OCI-LY1 (cell line): ENCODE data around the gene RPL23.

Source experiments
- H2AFZ ChIP-seq: fragments of 200-600 bp; sonication (generic), shearing (Covaris generic); 2 replicates; pipeline ENCODE4 v1.6.0; 2014; ENCODE audit warnings: antibody characterized with exemption, mild to moderate bottlenecking, low read length
- H3F3A ChIP-seq: fragments of 200-600 bp; sonication (generic), shearing (Covaris generic); 2 replicates; pipeline ENCODE4 v1.6.0; 2014; ENCODE audit warnings: mild to moderate bottlenecking, antibody characterized with exemption, low read length, moderate library complexity; ENCODE audit not compliant: insufficient read depth
- H3K27ac ChIP-seq: fragments of 200-600 bp; sonication (generic); 2 replicates; pipeline ENCODE4 v1.5.1; 2014; ENCODE audit warnings: low read length, mixed run types, mild to moderate bottlenecking, low read depth; ENCODE audit not compliant: poor library complexity, severe bottlenecking
- H3K27me3 ChIP-seq: fragments of 200-600 bp; sonication (generic); 2 replicates; pipeline ENCODE4 v1.6.0; 2014; ENCODE audit warnings: antibody characterized with exemption, mild to moderate bottlenecking, low read length, moderate library complexity; ENCODE audit not compliant: insufficient read depth
- H3K36me3 ChIP-seq: fragments of 200-600 bp; sonication (generic); 2 replicates; pipeline ENCODE4 v1.6.1; 2014; ENCODE audit warnings: mild to moderate bottlenecking, antibody characterized with exemption, low read length, moderate library complexity, mixed read lengths; ENCODE audit not compliant: insufficient read depth
- H3K4me1 ChIP-seq: fragments of 200-600 bp; sonication (generic); 2 replicates; pipeline ENCODE4 v1.5.1; 2014; ENCODE audit warnings: mild to moderate bottlenecking, low read length, moderate library complexity; ENCODE audit not compliant: insufficient read depth, severe bottlenecking
- H3K4me2 ChIP-seq: fragments of 200-600 bp; sonication (generic), shearing (Covaris generic); 2 replicates; pipeline ENCODE4 v1.6.1; 2014; ENCODE audit warnings: low read length
- H3K4me3 ChIP-seq: fragments of 200-600 bp; sonication (generic); 2 replicates; pipeline ENCODE4 v1.5.1; 2014; ENCODE audit warnings: low read length, low read depth, mild to moderate bottlenecking, mixed read lengths; ENCODE audit not compliant: poor library complexity, severe bottlenecking
- H3K79me2 ChIP-seq: fragments of 200-600 bp; shearing (Covaris generic); 2 replicates; pipeline ENCODE4 v1.6.1; 2016; ENCODE audit warnings: mixed run types, low read length, mixed read lengths; ENCODE audit not compliant: insufficient read depth
- H3K9ac ChIP-seq: fragments of 200-600 bp; sonication (generic), shearing (Covaris generic); 2 replicates; pipeline ENCODE4 v1.6.1; 2014; ENCODE audit warnings: mild to moderate bottlenecking, low read length, mixed read lengths
- H3K9me2 ChIP-seq: fragments of 200-600 bp; sonication (generic), shearing (Covaris generic); 2 replicates; pipeline ENCODE4 v1.6.1; 2014; ENCODE audit warnings: low read depth, mild to moderate bottlenecking, low read length, mixed read lengths
- H3K9me3 ChIP-seq: fragments of 200-600 bp; shearing (Covaris generic); 2 replicates; pipeline ENCODE4 v1.6.1; 2014; ENCODE audit warnings: low read length, mixed read lengths
- H4K20me1 ChIP-seq: fragments of 200-600 bp; sonication (generic), shearing (Covaris generic); 2 replicates; pipeline ENCODE4 v1.6.0; 2016; ENCODE audit warnings: mild to moderate bottlenecking, low read length; ENCODE audit not compliant: insufficient read depth
- EZH2 ChIP-seq: fragments of 200-600 bp; sonication (generic), shearing (Covaris generic); IDR thresholded peaks from 2 replicates; pipeline ENCODE4 v1.8.0; 2017; ENCODE audit warnings: borderline replicate concordance, mixed run types, mild to moderate bottlenecking, antibody characterized with exemption, low read length, moderate library complexity, mixed read lengths
- TF ChIP-seq, protein P1 (sequence below): fragments of 200-600 bp; sonication (generic), shearing (Covaris generic); IDR thresholded peaks from 2 replicates; pipeline ENCODE4 v1.5.1; 2017; ENCODE audit warnings: mild to moderate bottlenecking, antibody characterized with exemption, low read length, moderate library complexity, mixed read lengths

The RPL23 gene

DNA sequence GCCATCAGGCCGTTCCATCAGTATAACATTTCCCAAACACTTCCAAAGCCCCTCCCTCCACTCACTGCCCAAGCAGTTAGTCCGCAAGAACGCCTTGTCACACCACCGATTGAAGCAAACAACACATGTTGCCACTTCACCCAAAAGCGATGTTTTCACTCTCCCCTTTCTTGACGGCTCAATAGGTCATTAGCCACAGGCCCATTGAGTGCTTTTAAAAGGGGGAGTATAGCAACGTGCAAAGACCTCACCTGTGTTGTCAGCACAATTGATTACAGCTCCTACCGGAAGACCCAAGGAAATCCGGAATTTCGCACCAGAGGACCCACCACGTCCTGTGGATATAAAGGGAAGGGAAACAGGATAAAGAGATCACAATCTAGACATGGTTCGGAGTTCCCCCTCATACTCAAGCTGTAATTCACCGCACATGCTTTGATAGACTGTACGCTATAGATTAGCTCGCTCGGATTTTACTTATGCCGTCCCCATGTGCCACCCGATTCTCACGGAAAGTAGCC, 690 bp downstream of the RPL23 start:
- no peaks in the 10 kb centered on the region for H3K9me3 ChIP-seq
- H3K9me2 ChIP-seq: no peaks in the 10 kb centered on the region
- peaks cover 27% of the 10 kb centered on the region for H3K79me2 ChIP-seq
- H3F3A ChIP-seq: peaks cover 18% of the 10 kb centered on the region; the same call in 1 of the 2 replicates
- no peaks in the 10 kb centered on the region for H3K27me3 ChIP-seq
- peak overlapping the region; percentile 83 for H3K9ac ChIP-seq
- no peaks in the 10 kb centered on the region; the same call in 1 of the 2 replicates for H4K20me1 ChIP-seq
- H2AFZ ChIP-seq: no peak overlapping the region
- peak overlapping the region; percentile 71 for H3K4me2 ChIP-seq
- H3K36me3 ChIP-seq: peaks cover 55% of the 10 kb centered on the region
- H3K4me1 ChIP-seq: peaks cover 33% of the 10 kb centered on the region
- H3K27ac ChIP-seq: peak overlapping the region; percentile 92
- no peak for TF ChIP-seq EZH2
- TF ChIP-seq, protein P1, sequence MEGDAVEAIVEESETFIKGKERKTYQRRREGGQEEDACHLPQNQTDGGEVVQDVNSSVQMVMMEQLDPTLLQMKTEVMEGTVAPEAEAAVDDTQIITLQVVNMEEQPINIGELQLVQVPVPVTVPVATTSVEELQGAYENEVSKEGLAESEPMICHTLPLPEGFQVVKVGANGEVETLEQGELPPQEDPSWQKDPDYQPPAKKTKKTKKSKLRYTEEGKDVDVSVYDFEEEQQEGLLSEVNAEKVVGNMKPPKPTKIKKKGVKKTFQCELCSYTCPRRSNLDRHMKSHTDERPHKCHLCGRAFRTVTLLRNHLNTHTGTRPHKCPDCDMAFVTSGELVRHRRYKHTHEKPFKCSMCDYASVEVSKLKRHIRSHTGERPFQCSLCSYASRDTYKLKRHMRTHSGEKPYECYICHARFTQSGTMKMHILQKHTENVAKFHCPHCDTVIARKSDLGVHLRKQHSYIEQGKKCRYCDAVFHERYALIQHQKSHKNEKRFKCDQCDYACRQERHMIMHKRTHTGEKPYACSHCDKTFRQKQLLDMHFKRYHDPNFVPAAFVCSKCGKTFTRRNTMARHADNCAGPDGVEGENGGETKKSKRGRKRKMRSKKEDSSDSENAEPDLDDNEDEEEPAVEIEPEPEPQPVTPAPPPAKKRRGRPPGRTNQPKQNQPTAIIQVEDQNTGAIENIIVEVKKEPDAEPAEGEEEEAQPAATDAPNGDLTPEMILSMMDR: no peak
- H3K4me3 ChIP-seq: peak overlapping the region; percentile 78

DNA sequence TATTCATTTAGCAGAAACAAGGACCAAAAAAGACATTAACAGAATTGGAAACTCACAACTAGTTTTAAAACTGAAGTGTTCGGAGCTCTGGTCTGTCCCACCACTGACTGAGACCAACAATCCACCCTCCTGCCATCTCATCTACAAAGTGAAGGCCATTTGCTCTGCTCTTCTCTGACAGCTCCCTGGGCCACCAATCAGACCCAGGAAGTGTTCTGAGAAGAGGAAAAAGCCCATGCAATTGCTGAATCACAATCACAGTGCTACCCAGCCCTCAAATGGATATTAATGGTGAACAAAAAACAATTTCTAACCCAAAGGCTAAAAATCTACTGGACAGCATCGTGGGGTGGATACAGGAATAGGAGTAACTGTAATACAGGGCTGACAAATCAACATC, 2.1 kb downstream of the RPL23 start:
- Histone ChIP-seq H3K9me3 (no peaks in the 10 kb centered on the region), H3K4me1 (peaks cover 33% of the 10 kb centered on the region), H3K9me2 (no peaks in the 10 kb centered on the region), H3K79me2 (peaks cover 27% of the 10 kb centered on the region), H3K36me3 (peaks cover 64% of the 10 kb centered on the region), H3K4me3 (peak overlapping the region; percentile 78), H3K4me2 (peak overlapping the region; percentile 71), H3F3A (peaks cover 22% of the 10 kb centered on the region; the same call in 1 of the 2 replicates), H3K27ac (peak overlapping the region; percentile 92), H3K9ac (peak overlapping the region; percentile 83), H3K27me3 (no peaks in the 10 kb centered on the region), H4K20me1 (no peaks in the 10 kb centered on the region; the same call in 1 of the 2 replicates), H2AFZ (no peak overlapping the region)
- TF ChIP-seq, protein P1: no peak
- TF ChIP-seq EZH2: no peak

GRCh38 chr17:38850374-38850773, 3.1 kb downstream of the RPL23 start:
- Histone ChIP-seq H3F3A (peaks cover 22% of the 10 kb centered on the region; the same call in 1 of the 2 replicates), H3K9me2 (no peaks in the 10 kb centered on the region), H4K20me1 (no peaks in the 10 kb centered on the region; the same call in 1 of the 2 replicates), H3K4me2 (peak overlapping the region; percentile 71), H3K4me1 (peaks cover 33% of the 10 kb centered on the region), H3K9me3 (no peaks in the 10 kb centered on the region), H3K36me3 (peaks cover 66% of the 10 kb centered on the region), H3K79me2 (peaks cover 27% of the 10 kb centered on the region), H2AFZ (no peak overlapping the region), H3K27me3 (no peaks in the 10 kb centered on the region), H3K9ac (no peak overlapping the region), H3K4me3 (peak overlapping the region; percentile 78), H3K27ac (no peak overlapping the region)
- TF ChIP-seq EZH2: no peak
- TF ChIP-seq, protein P1: no peak
